Omental fat pad (tissue), 4 donors: ENCODE measurements around the gene ARSB. TPM values are rescaled to one million over a fixed set of nuclear protein-coding genes. Genes with fewer than 3 reads are reported as not detected.

ENCODE experiments used
- ATAC-seq: fragments of 150-250 bp; one replicate; pipeline ENCODE4 v1.9.1; 2016; ENCODE audit warnings: mild to moderate bottlenecking, moderate library complexity; ENCODE audit not compliant: low FRiP score
- DNase-seq: peaks from one replicate; pipeline ENCODE4 v3.0.0-alpha.2; 2019; ENCODE audit warnings: low spot score
- CTCF ChIP-seq, 3 donors: fragments of 450-650 bp; IDR thresholded peaks; one replicate each; pipeline ENCODE4 v1.5.1; 2016 to 2017; ENCODE audit warnings: antibody characterized with exemption in 3 of 3, mild to moderate bottlenecking in 3 of 3, moderate library complexity in 2 of 3
- total RNA-seq, 4 donors: library from RNA; depleted of rRNA; stranded (reverse); fragments of >200 nt; gene quantifications; one replicate each; pipeline ENCODE4 v1.1.0, GENCODE V29; 2016

ARSB gene
- total RNA-seq, 4 donors from 2014 or later: 15.4 to 22.7 (median 15.8) TPM

- ATAC-seq (no peak), DNase-seq (no peak)
- TF ChIP-seq CTCF (IDR thresholded peaks at IDR 0.05): no peak
Measured at GRCh38 chr5:78777901-78778300, 207.2 kb downstream of the ARSB start.

GRCh38 chr5:78776637-78777036, 208.5 kb downstream of the ARSB start:
- no peak for TF ChIP-seq CTCF (IDR thresholded peaks at IDR 0.05)
- no peak for DNase-seq
- ATAC-seq: no peak

- TF ChIP-seq CTCF (IDR thresholded peaks at IDR 0.05): no peak
- ATAC-seq (no peak), DNase-seq (no peak)
Measured at GRCh38 chr5:78773655-78774054, 211.5 kb downstream of the ARSB start.

GRCh38 chr5:78771260-78772205, 213.6 kb downstream of the ARSB start:
- TF ChIP-seq CTCF (IDR thresholded peaks at IDR 0.05): no peak
- no peak for DNase-seq
- no peak for ATAC-seq

GRCh38 chr5:78768781-78769380, 216.2 kb downstream of the ARSB start:
- no peak for TF ChIP-seq CTCF (IDR thresholded peaks at IDR 0.05)
- DNase-seq: no peak

GRCh38 chr5:78766412-78766762, 218.7 kb downstream of the ARSB start:
- ATAC-seq (peak; percentile 60), DNase-seq (no peak)

More at GRCh38 chr5:78768781-78769380, 216.2 kb downstream of the ARSB start:
- no peak for ATAC-seq

More at GRCh38 chr5:78766412-78766762, 218.7 kb downstream of the ARSB start:
- TF ChIP-seq CTCF (IDR thresholded peaks at IDR 0.05): no peak
